GM12878 (cell line): ENCODE data around the gene CXXC1. TPM values are rescaled to one million over a fixed set of nuclear protein-coding genes. Genes with fewer than 3 reads are reported as not detected.

Source experiments
- ATAC-seq: fragments of 200-7000 bp; cut with Tn5 transposase; 3 replicates; pipeline ENCODE4 v1.9.1; 2020; ENCODE audit warnings: mild to moderate bottlenecking, moderate library complexity
- BruUV-seq: library from RNA; stranded (reverse); fragments of 400-500 nt; replicated peaks from 2 replicates; lab custom pipeline; 2021; lab: Mats Ljungman, UMichigan
- CTCF ChIA-PET: fragments of 300-600 bp; sonication (Branson Sonifier 250); formaldehyde crosslinking; extraction: SDS; loops from one replicate; lab custom pipeline; 2021; ENCODE audit warnings: inconsistent platforms; lab: Yijun Ruan, JAX
- POLR2A ChIA-PET: fragments of 350-600 bp; formaldehyde crosslinking; extraction: SDS; loops from one replicate; lab custom pipeline; 2021; ENCODE audit warnings: inconsistent platforms; lab: Charles Lee
- RAD21 ChIA-PET: fragments of 300-600 bp; sonication (Branson Sonifier 250); formaldehyde crosslinking; loops from one replicate; lab custom pipeline; 2023; ENCODE audit warnings: antibody characterized with exemption; ENCODE audit not compliant: unreplicated experiment; lab: Charles Lee
- SMC1A ChIA-PET: fragments of 300-600 bp; sonication (Branson Sonifier 250); formaldehyde crosslinking; loops from one replicate; lab custom pipeline; 2023; ENCODE audit not compliant: unreplicated experiment, uncharacterized antibody; lab: Charles Lee
- DNase-seq: peaks from one replicate; pipeline ENCODE4 v3.0.0-alpha.2; 2011; ENCODE audit warnings: low read depth, low spot score
- FAIRE-seq: peaks from 3 replicates; lab custom pipeline; 2011; peaks lifted over from hg19 to GRCh38; lab: Jason Lieb, UNC
- H2AFZ ChIP-seq: 2 replicates; pipeline ENCODE4 v1.6.0; 2011; ENCODE audit warnings: low read depth, low read length, control low read depth; ENCODE audit not compliant: control insufficient read depth
- H3K27ac ChIP-seq: 2 replicates; pipeline ENCODE4 v1.5.1; 2011; ENCODE audit warnings: control low read depth; ENCODE audit not compliant: control insufficient read depth, insufficient read depth
- H3K27me3 ChIP-seq, 2 experiments: replicated peaks in 1 of 2; 2 replicates each; pipeline versions ENCODE4 v1.6.0 to v1.6.1; 2011; ENCODE audit warnings: low read length in 1 of 2; ENCODE audit not compliant: control insufficient read depth in 2 of 2, insufficient read depth in 2 of 2
- H3K36me3 ChIP-seq, 2 experiments: 2 replicates each; pipeline ENCODE4 v1.5.1; 2011; ENCODE audit warnings: low read length in 1 of 2; ENCODE audit not compliant: control insufficient read depth in 2 of 2, insufficient read depth in 2 of 2
- H3K4me1 ChIP-seq: 2 replicates; pipeline ENCODE4 v1.6.1; 2011; ENCODE audit warnings: mild to moderate bottlenecking, low read length, moderate library complexity, mixed read lengths; ENCODE audit not compliant: control insufficient read depth, insufficient read depth
- H3K4me2 ChIP-seq: 2 replicates; pipeline ENCODE4 v1.6.0; 2011; ENCODE audit warnings: control low read depth; ENCODE audit not compliant: control insufficient read depth, insufficient read depth
- H3K4me3 ChIP-seq: fragments of 200-600 bp; sonication (generic); 2 replicates; pipeline ENCODE4 v1.5.1; 2016
- H3K79me2 ChIP-seq: 2 replicates; pipeline ENCODE4 v1.6.0; 2011; ENCODE audit warnings: low read length; ENCODE audit not compliant: control insufficient read depth, insufficient read depth
- H3K9ac ChIP-seq: 2 replicates; pipeline ENCODE4 v1.8.0; 2011; ENCODE audit warnings: low read length, control low read depth, mixed read lengths; ENCODE audit not compliant: control insufficient read depth, insufficient read depth
- H3K9me3 ChIP-seq: replicated peaks from 3 replicates; pipeline ENCODE4 v1.5.1; 2011; ENCODE audit warnings: mild to moderate bottlenecking, low read length; ENCODE audit not compliant: control insufficient read depth, insufficient read depth
- H4K20me1 ChIP-seq: 2 replicates; pipeline ENCODE4 v1.6.0; 2011; ENCODE audit not compliant: control insufficient read depth, insufficient read depth
- EED ChIP-seq: sonication (generic); IDR thresholded peaks from 2 replicates; pipeline ENCODE4 v1.6.1; 2016; ENCODE audit warnings: antibody characterized with exemption, low read depth
- JUNB ChIP-seq: IDR thresholded peaks from 2 replicates; pipeline ENCODE4 v1.6.1; 2016; ENCODE audit warnings: antibody characterized with exemption, mild to moderate bottlenecking
- KDM1A ChIP-seq: fragments of 200-600 bp; sonication (generic); IDR thresholded peaks from 2 replicates; pipeline ENCODE4 v1.6.1; 2016; ENCODE audit warnings: borderline replicate concordance
- PBX3 ChIP-seq: IDR thresholded peaks from 2 replicates; pipeline ENCODE4 v1.6.1; 2011; ENCODE audit warnings: mild to moderate bottlenecking, low read depth, low read length, moderate library complexity; ENCODE audit not compliant: insufficient replicate concordance
- PML ChIP-seq: IDR thresholded peaks from 2 replicates; pipeline ENCODE4 v1.6.1; 2012; ENCODE audit warnings: low read length, inconsistent platforms
- RELA ChIP-seq: fragments of 450-650 bp; IDR thresholded peaks from 2 replicates; pipeline ENCODE4 v1.8.0; 2014; ENCODE audit warnings: borderline replicate concordance; ENCODE audit not compliant: partially characterized antibody
- USF2 ChIP-seq: IDR thresholded peaks from 2 replicates; pipeline ENCODE4 v1.6.1; 2011; ENCODE audit warnings: low read depth, low read length, improper control_type of control experiment, borderline replicate concordance
- WGBS: methylation state at CpG from one replicate; pipeline ENCODE4 v1.1.6; 2016; ENCODE audit warnings: low lambda C conversion rate; ENCODE audit not compliant: insufficient replicate concordance, insufficient coverage; ENCODE audit errors: missing lambda C conversion rate; 5-methylcytosine and 5-hydroxymethylcytosine counted together
- in situ Hi-C: fragments of 300-500 bp; cut with MboI; formaldehyde crosslinking; loops from 9 replicates; pipeline ENCODE4 v1.14.3; 2018; ENCODE audit warnings: mixed read lengths
- intact Hi-C: fragments of 100-400 bp; cut with micrococcal nuclease; formaldehyde crosslinking; loops from one replicate; pipeline ENCODE4 v1.14.2; 2022; ENCODE audit not compliant: unreplicated experiment
- polyA plus RNA-seq, 11 experiments: library from polyadenylated mRNA; depleted of rRNA in 4 of 11; unstranded in 6 of 11; stranded (reverse) in 5 of 11; fragments of >200 nt; fragmentation: Nextera tagmentation in 4 of 11; fragmentation: Illumina TruSeq in 1 of 11; extraction: Ambion mirVana in 4 of 11; extraction: Trizol in 1 of 11; gene quantifications; 1 replicate in 1 of 11; 2 replicates in 10 of 11; pipeline versions ENCODE4 v1.2.1 to v1.2.3, GENCODE V29; 2011 to 2016; ENCODE audit warnings: inconsistent platforms in 2 of 11, missing spikeins in 2 of 11, low read depth in 1 of 11
- total RNA-seq, 4 experiments: library from RNA; depleted of rRNA in 3 of 4; stranded (reverse); fragments of >200 nt in 3 of 4; fragmentation: Illumina TruSeq in 1 of 4; extraction: Trizol in 1 of 4; gene quantifications; 2 replicates each; pipeline versions ENCODE4 v1.2.1 to v1.2.3, GENCODE V29; 2013 to 2021

Gene CXXC1
- total and polyA plus RNA-seq, 10 of the 15 experiments (the other 5 are each of a cell fraction or from before 2014, with no cell fraction given) = 9.2 to 180 (median 93.8) TPM

GRCh38 chr18:50293039-50293438 is 5.5 kb upstream of the CXXC1 start:
- intact Hi-C loops = no loop called here
- no peak overlapping the region for H3K27ac ChIP-seq
- no peaks in the 10 kb centered on the region for H3K27me3 ChIP-seq
- in situ Hi-C loops = loop anchor here (25.0 kb wide), 2 partner anchors 1356 to 1481 kb away; no protein-coding TSS in a partner anchor
- CTCF ChIA-PET = interaction anchor here (0.6 to 1.4 kb wide), 2 partner anchors 25 to 29 kb away, joined by 3 to 6 read pairs; no protein-coding TSS in a partner anchor
- WGBS = 95% methylated on average over 1 of the region's 1 CpG
- peaks cover 4% of the 10 kb centered on the region for H3K4me1 ChIP-seq
- FAIRE-seq (no peak), DNase-seq (no peak), ATAC-seq (no peak)
- no peaks in the 10 kb centered on the region for H4K20me1 ChIP-seq
- SMC1A ChIA-PET = interaction anchor here (1.4 to 2.2 kb wide), 4 partner anchors 11 to 63 kb away, joined by 6 to 8 read pairs (median 7); partner anchors contain the start of gene MBD1
- no peak overlapping the region for H3K4me3 ChIP-seq
- H3K36me3 ChIP-seq = no peaks in the 10 kb centered on the region
- H3K9me3 ChIP-seq = no peaks in the 10 kb centered on the region; the same call in 2 of the 3 replicates
- no peak overlapping the region for H3K4me2 ChIP-seq
- no peak overlapping the region for H2AFZ ChIP-seq
- RAD21 ChIA-PET = interaction anchor here (2.4 kb wide), 1 partner anchor 64 kb away, joined by 13 read pairs; no protein-coding TSS in a partner anchor
- no peak overlapping the region for H3K9ac ChIP-seq
- no TSS peak for BruUV-seq
- POLR2A ChIA-PET = no interaction called here
- no peaks in the 10 kb centered on the region for H3K79me2 ChIP-seq
- no peak for TF ChIP-seq JUNB
- no peak for TF ChIP-seq RELA
- TF ChIP-seq EED = no peak
- TF ChIP-seq KDM1A = no peak
- TF ChIP-seq USF2 = no peak
- TF ChIP-seq PBX3 = no peak
- no peak for TF ChIP-seq PML
